Liver (tissue), 10 donors: Measurements from ENCODE around the gene FALEC. TPM values are rescaled to one million over a fixed set of nuclear protein-coding genes. Genes with fewer than 3 reads are reported as not detected.

Experiments
- DNase-seq: peaks from one replicate; pipeline ENCODE4 v3.0.0-alpha.2; 2017; ENCODE audit warnings: low spot score
- H3K27ac ChIP-seq, 2 donors: one replicate each; pipeline ENCODE4 v1.7.0; 2013; ENCODE audit warnings: inconsistent platforms in 2 of 2, low read length in 2 of 2, control low read depth in 1 of 2, low read depth in 1 of 2, mild to moderate bottlenecking in 1 of 2
- H3K27me3 ChIP-seq, 4 donors: one replicate each; pipeline versions ENCODE4 v1.6.1 to v1.7.0; 2013; ENCODE audit warnings: low read length in 3 of 4, inconsistent platforms in 1 of 4, mild to moderate bottlenecking in 1 of 4, moderate library complexity in 1 of 4; ENCODE audit not compliant: control insufficient read depth in 4 of 4, insufficient read depth in 4 of 4
- H3K36me3 ChIP-seq, 4 donors: one replicate each; pipeline versions ENCODE4 v1.6.1 to v1.7.0; 2013; ENCODE audit warnings: low read length in 3 of 4, mild to moderate bottlenecking in 3 of 4, low read depth in 1 of 4, moderate library complexity in 1 of 4; ENCODE audit not compliant: control insufficient read depth in 4 of 4, insufficient read depth in 3 of 4
- H3K4me1 ChIP-seq, 4 donors: one replicate each; pipeline versions ENCODE4 v1.6.1 to v1.7.0; 2013; ENCODE audit warnings: low read length in 3 of 4, mild to moderate bottlenecking in 3 of 4, moderate library complexity in 1 of 4; ENCODE audit not compliant: control insufficient read depth in 4 of 4, insufficient read depth in 4 of 4
- H3K4me3 ChIP-seq, 3 donors: one replicate each; pipeline versions ENCODE4 v1.6.1 to v1.7.0; 2013; ENCODE audit warnings: low read length in 3 of 3, control low read depth in 1 of 3, low read depth in 1 of 3, mild to moderate bottlenecking in 1 of 3
- H3K9ac ChIP-seq, 2 donors: one replicate each; pipeline ENCODE4 v1.7.0; 2013; ENCODE audit warnings: low read length in 2 of 2, mild to moderate bottlenecking in 2 of 2, moderate library complexity in 2 of 2, control low read depth in 1 of 2, low read depth in 1 of 2
- H3K9me3 ChIP-seq, 4 donors: one replicate each; pipeline versions ENCODE4 v1.6.1 to v1.7.0; 2013; ENCODE audit warnings: low read length in 3 of 4; ENCODE audit not compliant: control insufficient read depth in 4 of 4
- CTCF ChIP-seq: fragments of 150-350 bp; IDR thresholded peaks from 2 replicates; pipeline ENCODE4 v1.5.1; 2017; ENCODE audit warnings: improper control_type of control experiment, low read depth, low read length; ENCODE audit not compliant: missing input control
- JUND ChIP-seq, 2 donors: IDR thresholded peaks; 2 replicates each; pipeline ENCODE4 v1.6.1; 2016; ENCODE audit warnings: antibody characterized with exemption in 2 of 2
- YY1 ChIP-seq: IDR thresholded peaks from 2 replicates; pipeline ENCODE4 v1.6.1; 2016; ENCODE audit warnings: antibody characterized with exemption, mild to moderate bottlenecking
- WGBS: extraction: QIAGEN DNeasy Blood & Tissue Kit; methylation state at CpG from one replicate; pipeline ENCODE4 v1.1.7; 2013; 5-methylcytosine and 5-hydroxymethylcytosine counted together
- polyA plus RNA-seq, 2 donors: library from polyadenylated mRNA; stranded (reverse) in 1 of 2; unstranded in 1 of 2; fragments of 200-250 nt in 1 of 2; fragments of >200 nt in 1 of 2; fragmentation: Nextera tagmentation in 1 of 2; extraction: Ambion mirVana in 1 of 2; gene quantifications; one replicate each; pipeline versions ENCODE4 v1.2.1 to v1.2.3, GENCODE V29; 2013 to 2015
- small RNA-seq: library from RNA; depleted of rRNA; stranded (forward); fragments of <200 nt; gene quantifications from one replicate; pipeline ENCODE3, GENCODE V24; 2014
- total RNA-seq, 2 donors: library from RNA; depleted of rRNA; stranded (reverse); fragments of >200 nt; gene quantifications; one replicate each; pipeline ENCODE4 v1.2.3, GENCODE V29; 2014
- TF ChIP-seq, protein P1 (sequence below): IDR thresholded peaks from 2 replicates; pipeline ENCODE4 v1.6.1; 2016; ENCODE audit warnings: antibody characterized with exemption
- TF ChIP-seq, protein P2 (sequence below): IDR thresholded peaks from 2 replicates; pipeline ENCODE4 v1.6.1; 2016; ENCODE audit warnings: antibody characterized with exemption, mild to moderate bottlenecking
- donor health status: healthy.
- donor health status: healthy.
- donor health status: healthy.
- donor health status: healthy.
- donor health status: healthy.

FALEC gene
- total and polyA plus RNA-seq, 4 donors: not detected

DNA sequence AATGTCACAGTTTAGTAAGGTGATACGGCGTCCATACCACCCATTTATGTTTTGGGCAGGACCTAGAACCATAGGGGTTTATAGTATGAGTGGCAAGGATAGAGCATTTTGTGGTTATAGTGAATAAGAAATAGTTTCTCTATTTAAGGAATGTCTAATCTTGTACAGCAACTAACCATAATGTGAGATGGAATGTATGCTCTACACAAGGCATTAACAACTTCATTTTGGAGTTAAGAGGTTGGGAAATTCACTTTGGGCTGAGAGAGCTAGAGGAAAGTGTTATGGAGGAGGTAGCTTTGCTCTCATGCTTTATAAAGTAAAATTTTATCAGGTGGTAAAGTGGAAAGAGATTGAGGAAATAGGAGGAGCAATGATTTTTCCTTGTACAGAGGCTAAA is 66.8 kb downstream of the FALEC start:
- Histone ChIP-seq H3K27ac (peak overlapping the region in 1 of 2 donors; percentile 20), H3K4me1 (peaks cover 0 to 5% (median 4%) of the 10 kb centered on the region in 4 donors), H3K9me3 (no peaks in the 10 kb centered on the region), H3K27me3 (no peaks in the 10 kb centered on the region), H3K9ac (no peak overlapping the region), H3K4me3 (no peak overlapping the region), H3K36me3 (no peaks in the 10 kb centered on the region)
- TF ChIP-seq CTCF (no peak), YY1 (no peak), JUND (IDR thresholded peaks at IDR 0.05) (no peak)
- TF ChIP-seq, protein P1, sequence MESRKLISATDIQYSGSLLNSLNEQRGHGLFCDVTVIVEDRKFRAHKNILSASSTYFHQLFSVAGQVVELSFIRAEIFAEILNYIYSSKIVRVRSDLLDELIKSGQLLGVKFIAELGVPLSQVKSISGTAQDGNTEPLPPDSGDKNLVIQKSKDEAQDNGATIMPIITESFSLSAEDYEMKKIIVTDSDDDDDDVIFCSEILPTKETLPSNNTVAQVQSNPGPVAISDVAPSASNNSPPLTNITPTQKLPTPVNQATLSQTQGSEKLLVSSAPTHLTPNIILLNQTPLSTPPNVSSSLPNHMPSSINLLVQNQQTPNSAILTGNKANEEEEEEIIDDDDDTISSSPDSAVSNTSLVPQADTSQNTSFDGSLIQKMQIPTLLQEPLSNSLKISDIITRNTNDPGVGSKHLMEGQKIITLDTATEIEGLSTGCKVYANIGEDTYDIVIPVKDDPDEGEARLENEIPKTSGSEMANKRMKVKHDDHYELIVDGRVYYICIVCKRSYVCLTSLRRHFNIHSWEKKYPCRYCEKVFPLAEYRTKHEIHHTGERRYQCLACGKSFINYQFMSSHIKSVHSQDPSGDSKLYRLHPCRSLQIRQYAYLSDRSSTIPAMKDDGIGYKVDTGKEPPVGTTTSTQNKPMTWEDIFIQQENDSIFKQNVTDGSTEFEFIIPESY: no peak
- TF ChIP-seq, protein P2, sequence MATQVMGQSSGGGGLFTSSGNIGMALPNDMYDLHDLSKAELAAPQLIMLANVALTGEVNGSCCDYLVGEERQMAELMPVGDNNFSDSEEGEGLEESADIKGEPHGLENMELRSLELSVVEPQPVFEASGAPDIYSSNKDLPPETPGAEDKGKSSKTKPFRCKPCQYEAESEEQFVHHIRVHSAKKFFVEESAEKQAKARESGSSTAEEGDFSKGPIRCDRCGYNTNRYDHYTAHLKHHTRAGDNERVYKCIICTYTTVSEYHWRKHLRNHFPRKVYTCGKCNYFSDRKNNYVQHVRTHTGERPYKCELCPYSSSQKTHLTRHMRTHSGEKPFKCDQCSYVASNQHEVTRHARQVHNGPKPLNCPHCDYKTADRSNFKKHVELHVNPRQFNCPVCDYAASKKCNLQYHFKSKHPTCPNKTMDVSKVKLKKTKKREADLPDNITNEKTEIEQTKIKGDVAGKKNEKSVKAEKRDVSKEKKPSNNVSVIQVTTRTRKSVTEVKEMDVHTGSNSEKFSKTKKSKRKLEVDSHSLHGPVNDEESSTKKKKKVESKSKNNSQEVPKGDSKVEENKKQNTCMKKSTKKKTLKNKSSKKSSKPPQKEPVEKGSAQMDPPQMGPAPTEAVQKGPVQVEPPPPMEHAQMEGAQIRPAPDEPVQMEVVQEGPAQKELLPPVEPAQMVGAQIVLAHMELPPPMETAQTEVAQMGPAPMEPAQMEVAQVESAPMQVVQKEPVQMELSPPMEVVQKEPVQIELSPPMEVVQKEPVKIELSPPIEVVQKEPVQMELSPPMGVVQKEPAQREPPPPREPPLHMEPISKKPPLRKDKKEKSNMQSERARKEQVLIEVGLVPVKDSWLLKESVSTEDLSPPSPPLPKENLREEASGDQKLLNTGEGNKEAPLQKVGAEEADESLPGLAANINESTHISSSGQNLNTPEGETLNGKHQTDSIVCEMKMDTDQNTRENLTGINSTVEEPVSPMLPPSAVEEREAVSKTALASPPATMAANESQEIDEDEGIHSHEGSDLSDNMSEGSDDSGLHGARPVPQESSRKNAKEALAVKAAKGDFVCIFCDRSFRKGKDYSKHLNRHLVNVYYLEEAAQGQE: no peak
- no peak for DNase-seq
- WGBS: 97% methylated on average over 2 of the region's 2 CpGs

Small RNA genes lying within 50 kb of the gene (small RNA-seq; reads per million reads assigned to genes)
- gene MIR4257 (not detected), gene RN7SL473P (not detected), gene RN7SL600P (not detected)

Other genes with a start within 250 kb of the FALEC start
- gene APH1A, start 246.7 kb upstream of the FALEC start, total RNA-seq: 10 to 100 TPM; 48.9 to 65.3 TPM
- 10 to 100 TPM; 25.1 to 93.6 TPM for gene APH1A, start 246.7 kb upstream of the FALEC start, polyA plus RNA-seq
- gene C1orf54, start 243.0 kb upstream of the FALEC start, total RNA-seq: 10 to 100 TPM in 1 of 2 donors, 1 to 10 TPM in 1; 2.3 to 10.8 TPM
- gene C1orf54, start 243.0 kb upstream of the FALEC start, polyA plus RNA-seq: 1 to 10 TPM; 3.3 to 5.6 TPM
- gene CIART, start 233.2 kb upstream of the FALEC start, total RNA-seq: 1 to 10 TPM in 1 of 2 donors, under 1 TPM in 1; 0.51 to 1.8 TPM
- 1 to 10 TPM; 2.0 to 7.1 TPM for gene CIART, start 233.2 kb upstream of the FALEC start, polyA plus RNA-seq
- 10 to 100 TPM; 15.0 to 16.7 TPM for gene MRPS21, start 221.9 kb upstream of the FALEC start, total RNA-seq
- gene MRPS21, start 221.9 kb upstream of the FALEC start, polyA plus RNA-seq: 10 to 100 TPM; 29.1 to 56.5 TPM
- 10 to 100 TPM; 16.7 to 32.8 TPM for gene PRPF3, start 194.2 kb upstream of the FALEC start, total RNA-seq
- gene PRPF3, start 194.2 kb upstream of the FALEC start, polyA plus RNA-seq: 10 to 100 TPM in 1 of 2 donors, 1 to 10 TPM in 1; 9.9 to 14.9 TPM
- gene RPRD2, start 151.6 kb upstream of the FALEC start, total RNA-seq: 1 to 10 TPM; 8.8 to 9.7 TPM
- gene RPRD2, start 151.6 kb upstream of the FALEC start, polyA plus RNA-seq: 1 to 10 TPM; 5.4 to 7.2 TPM
- gene TARS2, start 28.3 kb upstream of the FALEC start, total RNA-seq: 10 to 100 TPM; 16.5 to 20.8 TPM
- 10 to 100 TPM; 10.9 to 20.7 TPM for gene TARS2, start 28.3 kb upstream of the FALEC start, polyA plus RNA-seq
- 1 to 10 TPM; 5.1 to 8.1 TPM for gene ECM1, start 7.6 kb upstream of the FALEC start, total RNA-seq
- 10 to 100 TPM; 17.0 to 22.5 TPM for gene ECM1, start 7.6 kb upstream of the FALEC start, polyA plus RNA-seq
- gene ADAMTSL4, start 33.7 kb downstream of the FALEC start, total RNA-seq: 10 to 100 TPM in 1 of 2 donors, 1 to 10 TPM in 1; 5.6 to 11.5 TPM
- 10 to 100 TPM; 11.4 to 12.2 TPM for gene ADAMTSL4, start 33.7 kb downstream of the FALEC start, polyA plus RNA-seq
- 100 to 1,000 TPM in 1 of 2 donors, 10 to 100 TPM in 1; 94.6 to 181 TPM for gene MCL1, start 63.9 kb downstream of the FALEC start, total RNA-seq
- gene MCL1, start 63.9 kb downstream of the FALEC start, polyA plus RNA-seq: 10 to 100 TPM; 23.4 to 65.4 TPM
- 10 to 100 TPM; 53.2 to 57.3 TPM for gene ENSA, start 113.9 kb downstream of the FALEC start, total RNA-seq
- gene ENSA, start 113.9 kb downstream of the FALEC start, polyA plus RNA-seq: 10 to 100 TPM; 19.0 to 59.8 TPM
- gene GOLPH3L, start 181.4 kb downstream of the FALEC start, total RNA-seq: 10 to 100 TPM in 1 of 2 donors, 1 to 10 TPM in 1; 8.5 to 11.3 TPM
- 1 to 10 TPM; 6.0 to 6.6 TPM for gene GOLPH3L, start 181.4 kb downstream of the FALEC start, polyA plus RNA-seq
- gene HORMAD1, start 205.1 kb downstream of the FALEC start, total RNA-seq: under 1 TPM; 0.47 to 0.92 TPM
- under 1 TPM; 0.06 to 0.24 TPM for gene HORMAD1, start 205.1 kb downstream of the FALEC start, polyA plus RNA-seq